GM23338 (cell line): ENCODE data around the gene RNF115. TPM values are rescaled to one million over a fixed set of nuclear protein-coding genes. Genes with fewer than 3 reads are reported as not detected.

Source experiments
- ATAC-seq: fragments of 200-7000 bp; cut with Tn5 transposase; 3 replicates; pipeline ENCODE4 v1.9.1; 2020
- DNase-seq: peaks from one replicate; pipeline ENCODE4 v3.0.0-alpha.2; 2015; ENCODE audit warnings: low spot score
- H2AFZ ChIP-seq: fragments of 200-600 bp; sonication (generic); 2 replicates; pipeline ENCODE4 v1.8.0; 2016; ENCODE audit warnings: antibody characterized with exemption, mild to moderate bottlenecking, moderate library complexity
- H3F3A ChIP-seq: fragments of 200-600 bp; sonication (generic); replicated peaks from 2 replicates; pipeline ENCODE4 v1.8.0; 2017; ENCODE audit warnings: antibody characterized with exemption, mixed run types, low read depth
- H3K27ac ChIP-seq: fragments of 200-600 bp; sonication (generic); 2 replicates; pipeline ENCODE4 v1.6.1; 2016; ENCODE audit warnings: low read depth
- H3K27me3 ChIP-seq: fragments of 200-600 bp; sonication (generic); 2 replicates; pipeline ENCODE4 v1.8.0; 2016; ENCODE audit warnings: mild to moderate bottlenecking, mixed run types, moderate library complexity; ENCODE audit not compliant: insufficient read depth
- H3K36me3 ChIP-seq: fragments of 200-600 bp; sonication (generic); 2 replicates; pipeline ENCODE4 v1.8.0; 2016; ENCODE audit warnings: mild to moderate bottlenecking; ENCODE audit not compliant: insufficient read depth
- H3K4me1 ChIP-seq: fragments of 200-600 bp; sonication (generic); 2 replicates; pipeline ENCODE4 v1.8.0; 2016; ENCODE audit warnings: mild to moderate bottlenecking, moderate library complexity; ENCODE audit not compliant: insufficient read depth
- H3K4me2 ChIP-seq: fragments of 200-600 bp; sonication (generic); 2 replicates; pipeline ENCODE4 v1.7.1; 2017; ENCODE audit warnings: mixed run types
- H3K4me3 ChIP-seq: fragments of 200-600 bp; sonication (generic); 2 replicates; pipeline ENCODE4 v1.6.1; 2016; ENCODE audit warnings: mixed run types
- H3K79me2 ChIP-seq: fragments of 200-600 bp; sonication (generic); replicated peaks from 2 replicates; pipeline ENCODE4 v1.8.0; 2017; ENCODE audit warnings: mild to moderate bottlenecking; ENCODE audit not compliant: insufficient read depth
- H3K9me2 ChIP-seq: fragments of 200-600 bp; sonication (generic); 2 replicates; pipeline ENCODE4 v1.8.0; 2017; ENCODE audit not compliant: insufficient read depth
- H4K20me1 ChIP-seq: fragments of 200-600 bp; sonication (generic); replicated peaks from 2 replicates; pipeline ENCODE4 v1.8.0; 2017; ENCODE audit warnings: mild to moderate bottlenecking; ENCODE audit not compliant: insufficient read depth
- H3K27ac Mint-ChIP-seq: 2 replicates; pipeline ENCODE4 v1.8.0; 2020; ENCODE audit warnings: inconsistent platforms, mild to moderate bottlenecking, moderate library complexity, mixed read lengths
- H3K27me3 Mint-ChIP-seq: 3 replicates; pipeline ENCODE4 v1.8.0; 2022; ENCODE audit warnings: low read depth, mild to moderate bottlenecking, moderate library complexity, mixed read lengths, inconsistent platforms; ENCODE audit not compliant: insufficient read depth, poor library complexity
- H3K36me3 Mint-ChIP-seq: 3 replicates; pipeline ENCODE4 v1.8.0; 2021; ENCODE audit warnings: low read depth, mild to moderate bottlenecking, inconsistent platforms, moderate library complexity, mixed read lengths
- H3K4me1 Mint-ChIP-seq: 3 replicates; pipeline ENCODE4 v1.8.0; 2020; ENCODE audit warnings: mild to moderate bottlenecking, inconsistent platforms, mixed read lengths
- H3K4me3 Mint-ChIP-seq: 3 replicates; pipeline ENCODE4 v1.8.0; 2021; ENCODE audit warnings: moderate library complexity, mild to moderate bottlenecking, inconsistent platforms, mixed read lengths
- H3K9me3 Mint-ChIP-seq: 3 replicates; pipeline ENCODE4 v1.8.0; 2020; ENCODE audit warnings: moderate library complexity, mild to moderate bottlenecking, inconsistent platforms, mixed read lengths
- polyA plus RNA-seq: library from polyadenylated mRNA; unstranded; fragments of >200 nt; fragmentation: Nextera tagmentation; extraction: Ambion mirVana; gene quantifications from 2 replicates; pipeline ENCODE4 v1.2.1, GENCODE V29; 2016
- total RNA-seq: library from RNA; depleted of rRNA; stranded (reverse); fragments of >200 nt; shearing (Covaris generic); gene quantifications from 2 replicates; pipeline ENCODE4 v1.2.3, GENCODE V29; 2014
- TF ChIP-seq, protein P1 (sequence below): fragments of 250-450 bp; sonication (Bioruptor Pico); IDR thresholded peaks from 2 replicates; pipeline ENCODE4 v1.5.0; 2020; ENCODE audit warnings: mild to moderate bottlenecking, moderate library complexity
- TF ChIP-seq, protein P2 (sequence below): IDR thresholded peaks from one replicate; pipeline ENCODE4 v1.6.1; 2018; ENCODE audit warnings: antibody characterized with exemption; ENCODE audit not compliant: unreplicated experiment

Gene RNF115
- total and polyA plus RNA-seq, 2 experiments from 2014 or later = 10.6 to 10.9 TPM

DNA sequence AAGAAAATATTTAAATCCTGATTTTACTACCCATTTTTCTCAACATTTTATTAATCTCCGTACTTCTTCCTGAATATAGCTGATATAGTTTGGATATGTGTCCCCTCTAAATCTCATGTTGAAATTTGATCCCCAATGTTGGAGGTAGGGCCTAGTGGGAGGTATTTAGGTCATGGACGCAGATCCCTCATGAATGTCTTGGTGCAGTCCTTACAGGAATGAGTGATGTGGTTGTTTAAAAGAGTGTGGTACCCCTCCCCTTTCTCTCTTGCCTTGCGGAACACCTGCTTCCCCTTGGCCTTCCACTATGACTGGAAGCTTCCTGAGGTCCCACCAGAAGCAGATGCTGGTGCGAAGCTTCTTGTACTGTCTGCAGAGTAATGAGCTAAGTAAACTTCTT, 17.5 kb downstream of the RNF115 start:
- Histone ChIP-seq H3F3A (no peaks in the 10 kb centered on the region), H3K4me2 (no peak overlapping the region), H3K27ac (no peak overlapping the region; the same call in 1 of the 2 replicates), H2AFZ (no peak overlapping the region), H3K4me3 (no peak overlapping the region), H3K27me3 (no peaks in the 10 kb centered on the region), H3K79me2 (peaks cover 62% of the 10 kb centered on the region), H3K9me2 (no peaks in the 10 kb centered on the region), H4K20me1 (0 out of 2 replicates have a peak, but pooled peaks cover 4% of the 10 kb centered on the region), H3K36me3 (no peaks in the 10 kb centered on the region), H3K4me1 (no peaks in the 10 kb centered on the region)
- Mint-ChIP-seq H3K4me1 (peaks cover 18% of the 10 kb centered on the region), H3K27me3 (no peaks in the 10 kb centered on the region), H3K9me3 (no peaks in the 10 kb centered on the region), H3K4me3 (no peak overlapping the region), H3K36me3 (no peaks in the 10 kb centered on the region; the same call in 2 of the 3 replicates), H3K27ac (no peak overlapping the region)
- ATAC-seq (peak; percentile 57; the same call in 2 of the 3 replicates), DNase-seq (peak; percentile 45)
- TF ChIP-seq, protein P1, sequence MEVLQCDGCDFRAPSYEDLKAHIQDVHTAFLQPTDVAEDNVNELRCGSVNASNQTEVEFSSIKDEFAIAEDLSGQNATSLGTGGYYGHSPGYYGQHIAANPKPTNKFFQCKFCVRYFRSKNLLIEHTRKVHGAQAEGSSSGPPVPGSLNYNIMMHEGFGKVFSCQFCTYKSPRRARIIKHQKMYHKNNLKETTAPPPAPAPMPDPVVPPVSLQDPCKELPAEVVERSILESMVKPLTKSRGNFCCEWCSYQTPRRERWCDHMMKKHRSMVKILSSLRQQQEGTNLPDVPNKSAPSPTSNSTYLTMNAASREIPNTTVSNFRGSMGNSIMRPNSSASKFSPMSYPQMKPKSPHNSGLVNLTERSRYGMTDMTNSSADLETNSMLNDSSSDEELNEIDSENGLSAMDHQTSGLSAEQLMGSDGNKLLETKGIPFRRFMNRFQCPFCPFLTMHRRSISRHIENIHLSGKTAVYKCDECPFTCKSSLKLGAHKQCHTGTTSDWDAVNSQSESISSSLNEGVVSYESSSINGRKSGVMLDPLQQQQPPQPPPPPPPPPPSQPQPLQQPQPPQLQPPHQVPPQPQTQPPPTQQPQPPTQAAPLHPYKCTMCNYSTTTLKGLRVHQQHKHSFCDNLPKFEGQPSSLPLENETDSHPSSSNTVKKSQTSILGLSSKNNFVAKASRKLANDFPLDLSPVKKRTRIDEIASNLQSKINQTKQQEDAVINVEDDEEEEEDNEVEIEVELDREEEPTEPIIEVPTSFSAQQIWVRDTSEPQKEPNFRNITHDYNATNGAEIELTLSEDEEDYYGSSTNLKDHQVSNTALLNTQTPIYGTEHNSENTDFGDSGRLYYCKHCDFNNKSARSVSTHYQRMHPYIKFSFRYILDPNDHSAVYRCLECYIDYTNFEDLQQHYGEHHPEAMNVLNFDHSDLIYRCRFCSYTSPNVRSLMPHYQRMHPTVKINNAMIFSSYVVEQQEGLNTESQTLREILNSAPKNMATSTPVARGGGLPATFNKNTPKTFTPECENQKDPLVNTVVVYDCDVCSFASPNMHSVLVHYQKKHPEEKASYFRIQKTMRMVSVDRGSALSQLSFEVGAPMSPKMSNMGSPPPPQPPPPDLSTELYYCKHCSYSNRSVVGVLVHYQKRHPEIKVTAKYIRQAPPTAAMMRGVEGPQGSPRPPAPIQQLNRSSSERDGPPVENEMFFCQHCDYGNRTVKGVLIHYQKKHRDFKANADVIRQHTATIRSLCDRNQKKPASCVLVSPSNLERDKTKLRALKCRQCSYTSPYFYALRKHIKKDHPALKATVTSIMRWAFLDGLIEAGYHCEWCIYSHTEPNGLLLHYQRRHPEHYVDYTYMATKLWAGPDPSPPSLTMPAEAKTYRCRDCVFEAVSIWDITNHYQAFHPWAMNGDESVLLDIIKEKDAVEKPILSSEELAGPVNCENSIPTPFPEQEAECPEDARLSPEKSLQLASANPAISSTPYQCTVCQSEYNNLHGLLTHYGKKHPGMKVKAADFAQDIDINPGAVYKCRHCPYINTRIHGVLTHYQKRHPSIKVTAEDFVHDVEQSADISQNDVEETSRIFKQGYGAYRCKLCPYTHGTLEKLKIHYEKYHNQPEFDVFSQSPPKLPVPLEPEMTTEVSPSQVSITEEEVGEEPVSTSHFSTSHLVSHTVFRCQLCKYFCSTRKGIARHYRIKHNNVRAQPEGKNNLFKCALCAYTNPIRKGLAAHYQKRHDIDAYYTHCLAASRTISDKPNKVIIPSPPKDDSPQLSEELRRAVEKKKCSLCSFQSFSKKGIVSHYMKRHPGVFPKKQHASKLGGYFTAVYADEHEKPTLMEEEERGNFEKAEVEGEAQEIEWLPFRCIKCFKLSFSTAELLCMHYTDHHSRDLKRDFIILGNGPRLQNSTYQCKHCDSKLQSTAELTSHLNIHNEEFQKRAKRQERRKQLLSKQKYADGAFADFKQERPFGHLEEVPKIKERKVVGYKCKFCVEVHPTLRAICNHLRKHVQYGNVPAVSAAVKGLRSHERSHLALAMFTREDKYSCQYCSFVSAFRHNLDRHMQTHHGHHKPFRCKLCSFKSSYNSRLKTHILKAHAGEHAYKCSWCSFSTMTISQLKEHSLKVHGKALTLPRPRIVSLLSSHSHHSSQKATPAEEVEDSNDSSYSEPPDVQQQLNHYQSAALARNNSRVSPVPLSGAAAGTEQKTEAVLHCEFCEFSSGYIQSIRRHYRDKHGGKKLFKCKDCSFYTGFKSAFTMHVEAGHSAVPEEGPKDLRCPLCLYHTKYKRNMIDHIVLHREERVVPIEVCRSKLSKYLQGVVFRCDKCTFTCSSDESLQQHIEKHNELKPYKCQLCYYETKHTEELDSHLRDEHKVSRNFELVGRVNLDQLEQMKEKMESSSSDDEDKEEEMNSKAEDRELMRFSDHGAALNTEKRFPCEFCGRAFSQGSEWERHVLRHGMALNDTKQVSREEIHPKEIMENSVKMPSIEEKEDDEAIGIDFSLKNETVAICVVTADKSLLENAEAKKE (CRISPR knock-in tag) = no peak
- TF ChIP-seq, protein P2, sequence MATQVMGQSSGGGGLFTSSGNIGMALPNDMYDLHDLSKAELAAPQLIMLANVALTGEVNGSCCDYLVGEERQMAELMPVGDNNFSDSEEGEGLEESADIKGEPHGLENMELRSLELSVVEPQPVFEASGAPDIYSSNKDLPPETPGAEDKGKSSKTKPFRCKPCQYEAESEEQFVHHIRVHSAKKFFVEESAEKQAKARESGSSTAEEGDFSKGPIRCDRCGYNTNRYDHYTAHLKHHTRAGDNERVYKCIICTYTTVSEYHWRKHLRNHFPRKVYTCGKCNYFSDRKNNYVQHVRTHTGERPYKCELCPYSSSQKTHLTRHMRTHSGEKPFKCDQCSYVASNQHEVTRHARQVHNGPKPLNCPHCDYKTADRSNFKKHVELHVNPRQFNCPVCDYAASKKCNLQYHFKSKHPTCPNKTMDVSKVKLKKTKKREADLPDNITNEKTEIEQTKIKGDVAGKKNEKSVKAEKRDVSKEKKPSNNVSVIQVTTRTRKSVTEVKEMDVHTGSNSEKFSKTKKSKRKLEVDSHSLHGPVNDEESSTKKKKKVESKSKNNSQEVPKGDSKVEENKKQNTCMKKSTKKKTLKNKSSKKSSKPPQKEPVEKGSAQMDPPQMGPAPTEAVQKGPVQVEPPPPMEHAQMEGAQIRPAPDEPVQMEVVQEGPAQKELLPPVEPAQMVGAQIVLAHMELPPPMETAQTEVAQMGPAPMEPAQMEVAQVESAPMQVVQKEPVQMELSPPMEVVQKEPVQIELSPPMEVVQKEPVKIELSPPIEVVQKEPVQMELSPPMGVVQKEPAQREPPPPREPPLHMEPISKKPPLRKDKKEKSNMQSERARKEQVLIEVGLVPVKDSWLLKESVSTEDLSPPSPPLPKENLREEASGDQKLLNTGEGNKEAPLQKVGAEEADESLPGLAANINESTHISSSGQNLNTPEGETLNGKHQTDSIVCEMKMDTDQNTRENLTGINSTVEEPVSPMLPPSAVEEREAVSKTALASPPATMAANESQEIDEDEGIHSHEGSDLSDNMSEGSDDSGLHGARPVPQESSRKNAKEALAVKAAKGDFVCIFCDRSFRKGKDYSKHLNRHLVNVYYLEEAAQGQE = no peak
